NK-92 (cell line): ENCODE results near the gene COG5.
"Not testable (repeated sequence)": the region's sequence is repeated elsewhere in the genome, so short reads cannot be mapped to it uniquely, and the experiment has no call there.

Experiments used
- DNase-seq: peaks from one replicate; lab custom pipeline; 2025; ENCODE audit not compliant: unreplicated experiment; lab: John Stamatoyannopoulos, UW

The COG5 gene

DNA sequence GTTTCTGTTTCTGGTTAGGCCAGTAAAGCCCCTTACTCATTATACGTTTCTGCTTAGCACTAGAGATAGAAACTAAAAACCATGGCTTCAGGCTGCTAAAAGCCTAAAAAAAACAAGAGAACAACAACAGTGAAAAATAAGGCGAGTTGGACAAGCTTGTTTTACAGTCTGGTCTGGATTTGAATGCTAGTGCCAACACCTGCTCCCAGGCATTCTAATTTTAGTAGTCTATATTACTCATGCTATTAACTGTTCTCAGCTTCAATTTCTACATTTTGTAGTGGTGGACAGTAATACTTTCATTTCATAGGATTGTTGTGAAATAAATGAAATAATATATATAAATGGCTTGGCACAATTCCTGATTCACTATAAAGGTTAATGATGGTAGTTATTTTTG lies 286.4 kb downstream of the COG5 start:
- DNase-seq, result no peak

DNA sequence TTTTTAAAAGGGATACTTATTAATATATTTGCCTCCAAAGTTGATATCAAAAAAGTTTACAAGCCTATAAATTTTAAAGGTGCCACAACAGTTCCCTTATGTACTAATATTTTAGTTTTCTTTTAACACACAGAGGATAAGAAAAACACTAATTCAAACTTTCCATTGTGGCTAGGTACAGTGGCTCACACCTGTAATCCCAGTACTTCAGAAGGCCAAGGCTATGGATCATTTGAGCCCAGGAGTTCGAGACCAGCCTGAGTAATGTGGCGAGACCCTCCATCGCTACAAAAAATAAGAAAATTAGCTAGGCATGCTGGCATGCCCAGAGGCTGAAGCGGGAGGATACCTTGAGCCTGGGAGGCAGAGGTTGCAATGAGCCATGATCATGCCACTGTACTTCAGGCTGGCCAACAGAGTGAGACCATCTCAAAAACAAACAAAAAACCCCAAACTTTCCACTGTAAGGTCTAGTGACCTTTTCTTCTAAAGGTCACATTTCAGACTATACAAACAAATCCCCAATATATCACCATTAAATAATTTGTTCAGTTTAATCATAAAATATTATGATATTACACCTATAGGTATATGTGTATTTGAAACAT lies 287.4 kb downstream of the COG5 start:
- DNase-seq, result no peak

DNA sequence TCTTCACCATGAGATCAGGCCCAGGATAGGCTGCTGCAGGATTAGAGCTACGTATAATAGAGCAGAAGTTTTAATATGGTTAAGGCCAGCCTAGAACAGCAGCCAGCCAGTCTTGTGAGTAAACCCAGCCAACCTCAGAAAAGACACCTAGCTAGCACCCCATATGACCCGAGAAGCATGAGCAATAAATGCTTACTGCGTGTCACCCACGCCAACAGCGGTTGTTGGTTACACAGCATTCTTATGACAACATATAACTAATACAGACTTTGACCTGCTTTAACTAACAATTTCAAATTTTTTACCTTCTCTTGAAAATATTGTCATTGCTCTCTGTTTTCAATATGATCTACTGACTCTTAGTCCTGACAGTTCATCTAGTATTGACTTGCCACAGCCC lies 289.2 kb downstream of the COG5 start:
- no peak for DNase-seq

DNA sequence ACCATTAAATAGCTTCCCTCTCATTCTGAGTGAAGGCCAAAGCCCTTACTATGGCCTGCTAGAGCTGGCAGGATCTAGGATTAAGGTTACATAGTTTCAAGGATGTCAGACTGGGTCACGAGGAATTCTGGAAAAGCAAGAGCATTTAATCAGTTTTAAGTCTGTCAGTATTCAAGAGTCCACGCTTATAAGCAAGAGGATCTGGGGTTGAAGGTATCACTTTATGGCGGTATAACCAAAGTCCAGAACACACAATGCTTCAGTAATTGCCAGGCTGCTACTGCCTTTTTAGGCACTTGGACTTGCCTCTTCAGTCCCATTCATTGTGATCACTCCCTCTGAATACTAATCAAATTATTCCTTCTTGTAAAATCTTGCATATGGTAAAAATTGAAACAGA lies 293.9 kb downstream of the COG5 start:
- DNase-seq, result no peak

DNA sequence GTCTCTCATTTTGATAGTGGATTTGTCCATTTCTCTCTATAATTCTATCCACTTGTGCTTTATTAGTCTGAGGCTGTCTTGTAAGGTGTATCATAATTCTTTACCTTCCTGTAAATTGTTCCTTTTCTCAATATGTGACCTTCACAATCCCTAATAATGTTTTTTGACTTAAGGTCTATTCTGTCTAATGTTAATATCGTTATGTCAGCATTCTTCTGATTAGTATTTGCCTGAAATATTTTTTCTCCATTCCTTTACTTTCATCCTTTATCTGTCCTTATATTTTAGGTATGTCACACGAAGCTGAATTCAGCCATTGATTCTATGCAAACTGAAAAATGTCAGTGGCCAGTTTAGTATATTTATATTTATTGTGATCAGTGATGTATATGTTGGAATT lies 295.1 kb downstream of the COG5 start:
- no peak for DNase-seq

DNA sequence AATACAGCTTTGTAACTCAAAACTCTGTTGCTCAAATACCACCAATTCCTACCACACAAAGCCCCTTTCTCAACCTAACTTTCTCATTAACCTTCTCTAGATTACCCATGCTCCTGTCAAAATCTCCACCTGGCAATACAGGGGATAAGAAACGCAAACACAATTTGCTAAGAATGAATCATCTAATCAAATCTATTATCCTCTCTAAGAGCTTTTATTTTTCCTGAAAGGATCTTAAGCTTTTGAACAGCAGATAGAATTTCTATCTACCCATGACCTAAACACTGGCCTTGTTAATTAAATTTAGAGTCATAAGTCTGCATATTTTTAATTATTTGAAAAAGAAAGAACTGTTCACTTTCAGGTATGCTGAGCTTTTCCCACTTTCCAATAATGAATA lies 296.6 kb downstream of the COG5 start:
- DNase-seq, result no peak

DNA sequence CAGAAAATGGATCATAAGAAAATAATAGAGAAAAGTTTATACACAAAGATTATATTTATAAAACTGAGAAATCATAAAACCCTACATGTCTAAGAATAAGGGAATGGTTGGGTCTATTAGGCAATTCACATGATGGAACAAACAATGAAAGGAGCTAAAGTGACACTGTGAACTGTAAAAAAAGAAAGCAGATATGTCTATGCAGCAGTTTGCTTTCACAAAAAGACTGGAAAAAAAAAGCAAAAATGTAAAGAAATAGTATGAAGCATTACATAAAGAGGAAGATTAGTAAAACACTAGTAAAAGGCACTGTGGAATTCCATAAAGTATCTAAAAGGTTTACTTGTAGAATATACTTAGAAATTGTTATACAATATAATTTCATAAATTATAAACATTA lies 299.0 kb downstream of the COG5 start:
- no peak for DNase-seq

DNA sequence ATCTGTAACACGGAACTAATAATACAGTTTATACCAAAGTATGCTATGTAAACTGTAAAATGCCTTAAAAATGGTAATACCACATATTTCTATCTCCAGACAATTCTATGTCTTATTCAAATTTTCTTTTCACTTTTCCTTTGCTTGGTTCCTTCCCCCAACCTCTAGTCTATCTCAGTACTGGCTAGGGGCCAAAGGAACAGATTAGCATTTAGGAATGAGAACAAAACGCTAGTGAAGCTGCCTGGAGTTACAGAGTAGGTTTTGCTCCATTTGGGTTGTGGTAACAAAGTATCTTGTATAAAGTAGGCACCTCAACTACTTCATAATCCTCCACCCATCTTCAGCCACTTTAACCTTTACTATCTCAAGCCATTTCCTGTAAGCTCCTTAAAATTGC lies 300.9 kb downstream of the COG5 start:
- no peak for DNase-seq

DNA sequence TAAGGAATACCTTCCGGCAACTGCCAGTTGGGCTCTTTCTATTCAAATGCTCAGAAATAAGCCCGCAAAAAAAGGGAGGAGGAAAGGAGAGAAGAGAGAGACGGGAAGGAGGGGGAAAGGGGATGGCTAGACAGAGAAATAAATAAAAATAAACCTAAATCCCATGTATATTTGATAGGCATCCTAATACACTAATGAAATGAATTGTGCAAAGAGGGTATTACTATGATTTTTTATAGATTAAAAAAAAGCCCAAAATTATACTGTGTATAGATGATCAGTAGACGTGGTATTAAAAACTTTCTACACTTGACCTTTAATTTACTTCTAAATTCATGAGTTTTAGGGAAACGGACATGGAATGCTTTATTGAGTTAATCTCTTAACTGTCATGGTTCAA lies 305.0 kb downstream of the COG5 start:
- DNase-seq, result no peak

DNA sequence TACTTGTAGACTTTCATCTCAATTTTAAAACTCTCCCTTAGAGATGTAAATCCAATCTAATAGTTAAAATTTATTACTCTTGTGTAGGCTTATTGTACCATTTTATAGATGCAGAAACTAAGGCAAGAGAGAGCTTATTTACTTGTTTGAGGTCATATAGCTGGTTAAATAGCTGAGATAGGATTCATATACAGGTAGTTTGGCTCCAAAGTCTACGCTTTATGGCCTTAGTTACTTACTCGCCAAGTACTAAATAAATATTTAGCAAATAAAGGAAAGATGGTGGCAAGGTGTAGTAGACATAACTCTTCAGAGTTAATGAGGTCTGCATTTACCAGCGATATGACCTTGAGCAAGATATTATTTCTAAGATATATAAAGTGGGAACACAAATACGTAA lies 308.1 kb downstream of the COG5 start:
- DNase-seq, result no peak

DNA sequence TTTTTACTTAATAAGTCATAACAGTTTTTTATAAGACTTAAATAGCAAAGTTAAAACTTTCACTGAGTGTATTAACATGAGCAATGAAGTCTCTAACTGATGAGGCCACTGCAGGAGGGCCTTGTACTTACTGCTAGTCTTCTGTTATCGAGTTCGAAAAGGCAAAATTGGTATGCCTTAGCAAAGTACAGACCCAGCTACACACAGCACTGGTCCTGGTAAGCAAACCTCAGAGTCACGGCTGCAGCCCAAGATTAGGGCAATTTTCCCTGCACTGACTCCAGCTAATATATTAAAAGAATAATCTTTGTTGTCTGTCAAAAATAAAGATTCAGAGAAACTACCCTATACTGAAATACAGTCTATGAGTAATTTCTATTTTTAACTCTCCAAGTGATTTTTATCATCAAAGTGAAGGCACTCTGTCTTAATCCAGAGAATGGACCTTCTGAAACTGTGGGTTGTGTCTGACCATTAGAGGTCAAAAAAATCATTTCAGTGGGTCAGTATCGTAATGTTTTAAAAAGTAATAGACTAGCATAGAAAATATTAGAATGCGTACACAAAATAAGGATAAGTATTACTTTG lies 309.2 kb downstream of the COG5 start:
- no peak for DNase-seq

DNA sequence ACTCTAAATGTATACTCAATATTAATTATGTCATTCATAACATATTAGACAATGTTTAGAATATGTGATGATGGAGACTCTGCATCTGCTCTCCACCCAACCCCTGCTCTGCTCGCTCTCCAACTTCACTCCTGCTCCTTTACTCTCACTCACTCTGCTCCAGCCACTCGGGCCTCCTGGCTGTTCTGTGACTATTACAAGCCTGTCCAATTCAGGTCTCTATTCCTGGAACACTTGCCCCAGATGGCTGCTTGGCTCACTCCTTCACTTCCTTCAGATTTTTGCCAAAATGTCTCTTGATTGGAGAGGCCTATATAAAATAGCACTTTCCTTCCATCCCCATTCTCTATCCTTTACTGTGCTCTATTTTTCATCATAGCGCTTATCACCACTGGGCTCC lies 310.1 kb downstream of the COG5 start:
- no peak for DNase-seq

DNA sequence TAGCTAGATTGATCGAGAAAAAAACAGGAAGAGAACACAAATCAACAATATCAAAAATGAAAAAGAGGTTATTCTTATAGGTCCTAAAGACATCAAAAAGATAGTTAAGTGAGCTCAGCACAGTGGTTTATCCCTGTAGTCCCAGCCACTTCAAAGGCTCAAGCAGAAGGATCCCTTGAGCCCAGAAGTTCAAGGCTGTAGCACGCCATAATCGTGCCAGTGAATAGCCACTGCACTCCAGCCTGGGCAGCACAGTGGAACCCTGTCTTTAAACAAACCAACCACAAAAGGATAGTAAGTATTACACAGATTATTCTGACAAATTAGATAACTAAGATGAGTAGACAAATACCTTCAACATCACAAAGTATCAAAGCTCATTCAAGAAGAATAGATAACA lies 311.8 kb downstream of the COG5 start:
- no peak for DNase-seq

DNA sequence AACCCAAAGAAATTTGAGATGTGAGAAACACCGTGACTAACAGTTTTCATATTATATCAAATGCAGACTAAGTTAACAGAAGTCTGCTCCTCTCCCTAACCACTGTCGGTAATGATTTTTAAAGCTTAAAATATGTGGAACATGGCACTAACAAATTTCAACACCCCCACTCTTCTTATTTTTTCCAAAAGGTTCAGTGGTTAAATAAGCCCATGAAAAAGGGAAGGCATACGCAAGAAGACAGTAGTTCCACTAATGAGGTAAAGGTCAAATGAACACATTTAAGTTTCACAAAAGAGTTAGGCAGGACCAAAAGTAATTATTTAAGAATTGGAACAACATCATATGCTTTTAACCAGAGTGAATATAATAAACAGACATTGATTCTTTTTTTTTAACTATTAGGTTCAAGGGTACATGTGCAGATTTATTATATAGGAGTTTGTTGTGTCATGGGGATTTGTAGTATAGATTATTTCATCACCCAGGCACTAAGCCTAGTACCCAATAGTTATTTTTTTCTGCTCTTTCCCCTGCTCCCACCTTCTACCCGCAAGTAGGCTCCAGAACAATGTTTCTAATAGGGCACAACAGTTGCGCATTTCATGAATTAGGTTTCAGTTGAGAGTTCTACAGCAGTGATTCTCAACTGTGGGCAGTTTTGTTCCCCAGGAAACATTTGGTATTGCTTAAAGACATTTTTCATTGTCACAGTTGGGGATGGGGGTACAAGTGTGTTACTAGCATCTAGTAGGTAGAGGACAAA lies 315.0 kb downstream of the COG5 start:
- DNase-seq, result no peak

DNA sequence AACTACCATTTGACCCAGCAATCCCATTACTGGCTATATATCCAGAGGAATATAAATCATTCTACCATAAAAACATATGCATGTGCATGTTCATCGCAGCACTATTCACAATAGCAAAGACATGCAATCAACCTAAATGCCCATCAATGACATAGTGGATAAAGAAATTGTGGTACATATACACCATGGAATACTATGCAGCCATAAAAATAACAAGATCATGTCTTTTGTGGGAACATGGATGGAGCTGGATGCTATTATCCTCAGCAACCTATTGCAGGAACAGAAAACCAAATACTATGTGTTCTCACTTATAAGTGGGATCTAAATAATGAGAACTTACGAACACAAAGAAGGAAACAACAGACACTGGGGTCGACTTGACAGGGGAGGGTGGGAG lies 316.9 kb downstream of the COG5 start:
- DNase-seq, result not testable (repeated sequence)

DNA sequence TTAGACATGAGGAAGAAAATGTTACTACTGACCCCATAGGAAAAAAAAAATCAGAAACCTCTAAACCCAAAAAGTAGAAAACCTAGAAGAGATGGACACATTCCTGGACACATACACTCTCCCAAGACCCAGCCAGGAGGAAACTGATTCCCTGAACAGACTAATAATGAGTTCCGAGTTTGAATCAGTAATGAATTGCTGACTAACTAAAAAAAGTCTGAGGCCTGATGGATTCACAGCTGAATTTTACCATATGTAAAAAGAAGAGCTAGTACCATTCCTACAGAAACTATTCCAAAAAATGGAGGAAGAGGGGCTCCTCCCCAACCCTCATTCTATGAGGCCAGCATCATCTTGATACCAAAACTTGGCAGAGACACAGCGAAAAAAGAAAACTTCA lies 319.1 kb downstream of the COG5 start:
- DNase-seq, result no peak

DNA sequence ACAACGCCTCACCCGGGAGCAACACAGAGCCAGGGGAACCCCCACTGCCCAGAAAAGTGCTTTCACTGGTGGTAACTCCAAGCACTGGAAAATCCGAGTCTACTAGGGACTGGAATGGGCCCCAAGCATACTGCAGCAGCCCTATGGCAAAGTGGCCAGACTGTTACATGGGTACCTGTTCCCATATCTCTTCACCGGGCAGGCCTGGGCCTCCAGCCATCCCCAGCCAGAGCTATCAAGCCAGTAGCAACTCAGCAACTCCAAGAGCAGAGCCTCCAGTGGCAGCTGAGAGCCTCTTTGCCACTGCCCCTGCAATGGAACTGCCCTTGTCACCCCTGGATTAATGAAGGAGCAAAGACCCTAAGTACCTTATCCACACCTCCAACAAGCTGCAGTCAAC lies 321.5 kb downstream of the COG5 start:
- DNase-seq, result no peak

DNA sequence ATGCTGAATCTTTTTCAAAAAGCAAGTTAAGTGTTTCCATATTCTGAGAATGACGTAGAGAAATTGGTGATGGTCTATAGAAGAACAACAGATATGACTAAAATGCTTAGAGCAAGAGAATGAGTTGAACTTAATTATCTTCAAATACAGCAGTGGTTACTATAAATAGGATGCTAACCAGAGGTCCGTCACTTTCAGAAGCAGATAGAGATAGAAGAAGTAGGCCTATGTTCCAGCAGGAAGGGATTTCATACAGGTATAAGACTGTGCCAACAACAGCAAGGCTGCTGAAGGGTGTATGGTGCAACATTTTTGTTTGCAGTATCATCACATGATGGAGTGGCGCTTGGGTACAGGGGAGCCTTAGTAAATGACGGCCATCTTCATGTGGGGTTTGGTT lies 326.3 kb downstream of the COG5 start:
- no peak for DNase-seq

DNA sequence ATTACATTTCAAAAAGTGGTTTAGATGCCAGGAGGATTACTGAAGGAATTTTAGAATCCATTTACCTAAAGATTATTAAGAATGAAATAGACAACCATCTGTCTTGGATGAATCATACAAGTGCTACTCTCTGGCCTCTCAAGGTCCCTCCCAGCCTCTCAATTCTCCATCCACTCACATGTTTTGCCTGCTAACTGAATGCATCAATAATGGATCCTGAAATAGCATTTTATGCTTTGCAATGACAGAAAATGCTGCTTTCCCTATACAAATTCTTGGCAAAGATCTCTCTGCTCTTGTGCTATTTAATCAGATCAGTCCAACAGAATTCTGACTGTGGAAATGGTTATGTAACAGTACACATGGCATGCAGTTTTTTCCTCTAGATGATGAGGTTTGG lies 326.9 kb downstream of the COG5 start:
- DNase-seq, result no peak

DNA sequence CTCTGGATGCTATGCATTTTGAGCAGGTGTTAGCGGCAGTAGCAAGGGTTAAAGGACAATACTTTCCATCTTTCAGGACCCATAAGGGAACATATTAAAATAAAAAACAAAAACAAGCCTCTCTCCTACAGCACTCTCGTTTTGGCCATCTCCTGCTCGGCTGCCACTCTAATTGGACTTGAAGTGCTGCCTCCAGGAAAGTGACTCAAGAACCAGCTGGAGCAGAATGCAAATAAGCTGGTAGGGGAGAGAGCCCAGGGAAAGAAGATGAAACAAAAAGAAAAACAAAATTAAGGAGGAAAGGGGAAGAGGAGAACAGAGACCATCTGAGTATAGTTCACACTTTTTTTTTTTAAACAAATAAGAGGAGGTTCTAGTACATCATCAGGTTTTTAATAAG lies 329.3 kb downstream of the COG5 start:
- DNase-seq, result no peak

DNA sequence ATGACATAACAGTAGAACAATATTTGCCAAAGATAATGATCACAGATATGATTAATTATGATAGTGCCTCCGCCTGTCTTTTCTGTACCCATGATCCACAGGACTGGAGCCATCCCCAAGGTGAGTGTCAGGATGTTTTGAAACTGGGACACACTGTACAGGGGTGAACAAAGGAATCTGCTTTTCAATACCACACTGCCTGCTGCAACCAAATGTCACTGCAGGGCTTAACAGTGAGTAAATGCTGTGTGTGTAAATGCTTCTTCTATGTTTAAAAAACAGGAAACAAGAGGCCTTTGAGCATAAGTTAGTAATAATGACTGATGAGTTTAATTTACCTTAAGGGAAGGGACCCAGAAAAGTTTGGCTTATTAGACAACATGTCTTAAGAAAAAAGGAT lies 329.7 kb downstream of the COG5 start:
- DNase-seq, result no peak

DNA sequence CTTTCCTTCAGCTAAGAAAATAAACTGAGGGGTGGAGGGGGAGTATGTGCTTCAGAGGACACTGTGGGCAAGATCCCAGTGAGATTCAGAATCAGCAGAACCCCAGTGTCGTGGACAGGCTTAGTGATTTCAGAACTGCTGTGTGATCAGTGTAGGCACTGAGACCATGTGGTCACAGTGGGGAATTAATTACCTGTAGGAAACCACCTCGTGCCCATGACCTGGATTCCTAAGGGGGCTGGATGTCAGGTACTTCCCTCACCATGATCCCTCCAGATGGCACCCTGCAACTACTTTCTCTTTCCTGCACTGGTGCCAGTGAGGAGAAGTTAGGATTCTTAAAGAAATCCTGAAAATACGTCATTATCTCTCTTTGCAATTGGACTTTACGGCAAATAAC lies 330.5 kb downstream of the COG5 start:
- DNase-seq, result no peak
